Lower leg skin (tissue), 3 donors: ENCODE measurements around the gene UBXN10.

Experiments
- CTCF ChIP-seq, 3 donors: fragments of 450-650 bp; IDR thresholded peaks; one replicate each; pipeline ENCODE4 v1.5.1; 2016; ENCODE audit warnings: antibody characterized with exemption in 3 of 3, mild to moderate bottlenecking in 3 of 3, moderate library complexity in 2 of 3
- POLR2A ChIP-seq, 2 donors: fragments of 450-650 bp; IDR thresholded peaks; one replicate each; pipeline ENCODE4 v1.6.1; 2016 to 2017; ENCODE audit warnings: antibody characterized with exemption in 2 of 2, mild to moderate bottlenecking in 1 of 2, moderate library complexity in 1 of 2

- TF ChIP-seq CTCF (IDR thresholded peaks at IDR 0.05) (no peak), POLR2A (IDR thresholded peaks at IDR 0.05) (no peak)
Measured at GRCh38 chr1:20216574-20216973, 30.7 kb downstream of the UBXN10 start.
